B cell (primary cell): ENCODE measurements around the gene FADS6. TPM values are rescaled to one million over a fixed set of nuclear protein-coding genes. Genes with fewer than 3 reads are reported as not detected.

Experiments
- ATAC-seq: fragments of 200-7000 bp; cut with Tn5 transposase; one replicate; pipeline ENCODE4 v1.10.0; 2021; ENCODE audit warnings: low read depth, mild to moderate bottlenecking, moderate number of reproducible peaks, moderate library complexity
- CTCF ChIA-PET: fragments of 350-600 bp; sonication (Branson Sonifier 250); formaldehyde crosslinking; loops from one replicate; lab custom pipeline; 2021; ENCODE audit warnings: antibody characterized with exemption, inconsistent platforms; lab: Charles Lee
- POLR2A ChIA-PET: fragments of 350-600 bp; sonication (Branson Sonifier 250); formaldehyde crosslinking; loops from one replicate; lab custom pipeline; 2021; ENCODE audit warnings: antibody characterized with exemption; lab: Charles Lee
- DNase-seq: peaks from one replicate; pipeline ENCODE4 v3.0.0; 2013
- H2AFZ ChIP-seq: 2 replicates; pipeline ENCODE4 v1.6.1; 2012; ENCODE audit warnings: mild to moderate bottlenecking, low read depth, low read length; ENCODE audit not compliant: insufficient read depth, poor library complexity, severe bottlenecking
- H3K27ac ChIP-seq, 2 donors: 1 replicate in 1 of 2; 2 replicates in 1 of 2; pipeline ENCODE4 v1.5.1; 2012 to 2013; ENCODE audit warnings: low read length in 2 of 2, mild to moderate bottlenecking in 2 of 2, moderate library complexity in 1 of 2
- H3K27me3 ChIP-seq, 4 experiments: fragments of 200-600 bp in 1 of 4; sonication (generic) in 1 of 4; replicated peaks in 1 of 4; 1 replicate in 2 of 4; 2 replicates in 2 of 4; pipeline versions ENCODE4 v1.6.1 to v1.7.0; 2013 to 2016; ENCODE audit warnings: low read length in 3 of 4, mild to moderate bottlenecking in 2 of 4, mixed read lengths in 1 of 4, moderate library complexity in 1 of 4; ENCODE audit not compliant: insufficient read depth in 4 of 4, control insufficient read depth in 3 of 4; ENCODE audit errors: control extremely low read depth in 1 of 4
- H3K36me3 ChIP-seq, 2 experiments: replicated peaks in 1 of 2; 1 replicate in 1 of 2; 2 replicates in 1 of 2; pipeline versions ENCODE4 v1.6.1 to v1.7.1; 2013; ENCODE audit warnings: low read length in 1 of 2; ENCODE audit not compliant: insufficient read depth in 2 of 2, control insufficient read depth in 1 of 2; ENCODE audit errors: control extremely low read depth in 1 of 2, extremely low read depth in 1 of 2
- H3K4me1 ChIP-seq, 2 donors: fragments of 200-600 bp in 1 of 2; sonication (generic) in 1 of 2; 1 replicate in 1 of 2; 2 replicates in 1 of 2; pipeline versions ENCODE4 v1.5.1 to v1.6.1; 2013 to 2017; ENCODE audit warnings: low read length in 2 of 2; ENCODE audit not compliant: control insufficient read depth in 2 of 2, insufficient read depth in 2 of 2
- H3K4me2 ChIP-seq: replicated peaks from 2 replicates; pipeline ENCODE3; 2012; ENCODE audit warnings: mild to moderate bottlenecking, low read depth, low read length; ENCODE audit not compliant: poor library complexity, severe bottlenecking
- H3K4me3 ChIP-seq, 5 experiments: fragments of 200-600 bp in 1 of 5; sonication (generic) in 1 of 5; 1 replicate in 3 of 5; 2 replicates in 2 of 5; pipeline versions ENCODE4 v1.5.1 to v1.7.0; 2011 to 2016; ENCODE audit warnings: low read length in 4 of 5, mild to moderate bottlenecking in 4 of 5, low read depth in 2 of 5, control low read depth in 1 of 5, moderate library complexity in 1 of 5; ENCODE audit not compliant: insufficient read depth in 1 of 5; ENCODE audit errors: control extremely low read depth in 1 of 5, extremely low read depth in 1 of 5
- H3K79me2 ChIP-seq: fragments of 200-600 bp; sonication (generic); one replicate; pipeline ENCODE4 v1.6.0; 2016; ENCODE audit warnings: low read length; ENCODE audit not compliant: control insufficient read depth, insufficient read depth
- H3K9ac ChIP-seq: fragments of 200-600 bp; sonication (generic); 2 replicates; pipeline ENCODE4 v1.6.1; 2017; ENCODE audit warnings: mild to moderate bottlenecking, low read length, moderate library complexity
- H3K9me3 ChIP-seq, 3 donors: one replicate each; pipeline versions ENCODE4 v1.6.1 to v1.7.1; 2013; ENCODE audit warnings: low read length in 2 of 3; ENCODE audit not compliant: control insufficient read depth in 2 of 3, insufficient read depth in 1 of 3; ENCODE audit errors: control extremely low read depth in 1 of 3
- H4K20me1 ChIP-seq: 2 replicates; pipeline ENCODE4 v1.6.0; 2012; ENCODE audit warnings: mild to moderate bottlenecking, low read length; ENCODE audit not compliant: insufficient read depth, control insufficient read depth, poor library complexity, severe bottlenecking
- H3K27ac Mint-ChIP-seq: one replicate; pipeline ENCODE4 v1.8.0; 2021; ENCODE audit warnings: mixed read lengths
- H3K27me3 Mint-ChIP-seq: one replicate; pipeline ENCODE4 v1.8.0; 2021; ENCODE audit warnings: mixed read lengths
- H3K4me1 Mint-ChIP-seq: one replicate; pipeline ENCODE4 v1.8.0; 2021; ENCODE audit warnings: mixed read lengths
- H3K4me3 Mint-ChIP-seq: one replicate; pipeline ENCODE4 v1.8.0; 2021; ENCODE audit warnings: mixed read lengths
- H3K9me3 Mint-ChIP-seq: one replicate; pipeline ENCODE4 v1.8.0; 2022; ENCODE audit warnings: mixed read lengths; ENCODE audit not compliant: insufficient read depth
- CTCF ChIP-seq: fragments of 200-600 bp; IDR thresholded peaks from one replicate; pipeline ENCODE4 v1.8.0; 2022; ENCODE audit warnings: antibody characterized with exemption, mild to moderate bottlenecking
- EZH2 ChIP-seq: IDR thresholded peaks from 2 replicates; pipeline ENCODE4 v1.6.1; 2012; ENCODE audit warnings: borderline replicate concordance, low read depth, mild to moderate bottlenecking, moderate library complexity, low read length; ENCODE audit not compliant: insufficient read depth, poor library complexity, severe bottlenecking
- WGBS: methylation state at CpG from one replicate; pipeline ENCODE4 v1.1.5; 2013; ENCODE audit warnings: missing lambda C conversion rate; ENCODE audit not compliant: insufficient coverage; 5-methylcytosine and 5-hydroxymethylcytosine counted together
- intact Hi-C: fragments of 100-400 bp; cut with micrococcal nuclease; formaldehyde crosslinking; loops from one replicate; pipeline ENCODE4 v1.10.0; 2022
- polyA plus RNA-seq: library from polyadenylated mRNA; depleted of rRNA; stranded (reverse); fragments of >200 nt; gene quantifications from 2 replicates; pipeline ENCODE4 v1.2.3, GENCODE V29; 2012
- total RNA-seq, 2 donors: library from RNA; stranded (reverse); fragments of 120-200 nt in 1 of 2; gene quantifications; 1 replicate in 1 of 2; 2 replicates in 1 of 2; pipeline versions ENCODE4 v1.2.3 to v1.2.4, GENCODE V29; 2013 to 2022

FADS6 gene
- total and polyA plus RNA-seq, 2 donors (not counting 1 experiment from before 2014, with no cell fraction given) = not detected

GRCh38 chr17:74842599-74843351 lies 50.7 kb downstream of the FADS6 start:
- ATAC-seq = peak; percentile 31
- no peaks in the 10 kb centered on the region for H3K79me2 ChIP-seq
- Mint-ChIP-seq H3K27ac (no peak overlapping the region), H3K4me3 (peak overlapping the region; percentile 52), H3K27me3 (peaks cover 17% of the 10 kb centered on the region), H3K9me3 (no peaks in the 10 kb centered on the region), H3K4me1 (peaks cover 25% of the 10 kb centered on the region)
- H3K27ac ChIP-seq = no peak overlapping the region
- CTCF ChIA-PET = interaction anchor here (0.7 to 2.1 kb wide), 7 partner anchors 9 to 177 kb away, joined by 3 to 13 read pairs (median 6); no protein-coding TSS in a partner anchor
- WGBS = 10% methylated on average over 88 of the region's 88 CpGs
- peaks cover 0 to 22% (median 9%) of the 10 kb centered on the region in 4 experiments for H3K27me3 ChIP-seq
- DNase-seq = peak; percentile 44
- POLR2A ChIA-PET = no interaction called here
- H3K4me1 ChIP-seq = peaks cover 26 to 28% of the 10 kb centered on the region in 2 donors
- H3K9ac ChIP-seq = peak overlapping the region; percentile 32
- TF ChIP-seq EZH2 (no peak), CTCF (peak; percentile 64)
- peaks cover 0 to 12% (median 0%) of the 10 kb centered on the region in 3 donors for H3K9me3 ChIP-seq
- H3K4me3 ChIP-seq = peak overlapping the region in 3 of 5 experiments; percentile 15 to 20 (median 15)
- H2AFZ ChIP-seq = no peak overlapping the region
- intact Hi-C loops = no loop called here
- H4K20me1 ChIP-seq = no peaks in the 10 kb centered on the region
- peak overlapping the region; percentile 79 for H3K4me2 ChIP-seq
- no peaks in the 10 kb centered on the region for H3K36me3 ChIP-seq

DNA sequence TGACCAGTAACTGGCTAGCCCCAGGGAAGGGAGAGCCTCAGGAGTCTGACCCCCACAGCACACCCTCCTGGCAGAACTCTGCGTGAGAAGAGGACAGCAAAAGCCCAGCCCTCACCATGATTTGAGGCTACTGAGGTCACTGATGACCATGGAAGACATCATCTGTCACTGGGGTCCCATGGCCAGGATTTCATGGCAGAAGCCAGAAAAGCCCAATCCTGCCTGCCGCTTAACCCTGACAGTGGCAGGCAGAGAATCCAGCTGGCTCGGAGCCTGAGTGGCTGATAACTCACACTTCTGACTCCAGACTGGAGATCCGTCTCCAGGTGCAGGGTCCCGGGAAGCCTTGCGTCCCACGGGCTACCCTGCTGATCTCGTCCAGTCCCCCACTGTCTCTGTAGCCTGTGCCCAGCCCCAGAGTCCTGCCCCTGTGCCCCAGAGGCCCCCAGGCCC lies 51.3 kb downstream of the FADS6 start:
- intact Hi-C loops = no loop called here
- ATAC-seq (no peak), DNase-seq (no peak)
- H3K79me2 ChIP-seq = peaks cover 2% of the 10 kb centered on the region
- peaks cover 17% of the 10 kb centered on the region for H3K27me3 Mint-ChIP-seq
- no peaks in the 10 kb centered on the region for H3K9me3 Mint-ChIP-seq
- WGBS = 86% methylated on average over 8 of the region's 8 CpGs
- H3K4me2 ChIP-seq = peak overlapping the region; percentile 79
- TF ChIP-seq EZH2 (no peak), CTCF (no peak)
- H3K4me1 ChIP-seq = peaks cover 26 to 28% of the 10 kb centered on the region in 2 donors
- no peak overlapping the region for H3K27ac ChIP-seq
- peak overlapping the region; percentile 52 for H3K4me3 Mint-ChIP-seq
- peaks cover 0 to 22% (median 9%) of the 10 kb centered on the region in 4 experiments for H3K27me3 ChIP-seq
- no peak overlapping the region for H3K9ac ChIP-seq
- H2AFZ ChIP-seq = no peak overlapping the region
- H3K27ac Mint-ChIP-seq = peak overlapping the region; percentile 20
- ChIA-PET CTCF (interaction anchor here (0.7 to 2.1 kb wide), 7 partner anchors 8 to 177 kb away, joined by 3 to 13 read pairs (median 6); no protein-coding TSS in a partner anchor), POLR2A (interaction anchor here (0.9 kb wide), 1 partner anchor 65 kb away, joined by 3 read pairs; no protein-coding TSS in a partner anchor)
- H3K4me1 Mint-ChIP-seq = peaks cover 25% of the 10 kb centered on the region
- H3K4me3 ChIP-seq = no peak overlapping the region
- H3K9me3 ChIP-seq = peaks cover 0 to 12% (median 0%) of the 10 kb centered on the region in 3 donors
- no peaks in the 10 kb centered on the region for H4K20me1 ChIP-seq
- no peaks in the 10 kb centered on the region for H3K36me3 ChIP-seq
